Measurements from ENCODE around the gene LSR.
"Not testable (repeated sequence)": the region's sequence is repeated elsewhere in the genome, so short reads cannot be mapped to it uniquely, and the experiment has no call there.

LSR gene

DNA sequence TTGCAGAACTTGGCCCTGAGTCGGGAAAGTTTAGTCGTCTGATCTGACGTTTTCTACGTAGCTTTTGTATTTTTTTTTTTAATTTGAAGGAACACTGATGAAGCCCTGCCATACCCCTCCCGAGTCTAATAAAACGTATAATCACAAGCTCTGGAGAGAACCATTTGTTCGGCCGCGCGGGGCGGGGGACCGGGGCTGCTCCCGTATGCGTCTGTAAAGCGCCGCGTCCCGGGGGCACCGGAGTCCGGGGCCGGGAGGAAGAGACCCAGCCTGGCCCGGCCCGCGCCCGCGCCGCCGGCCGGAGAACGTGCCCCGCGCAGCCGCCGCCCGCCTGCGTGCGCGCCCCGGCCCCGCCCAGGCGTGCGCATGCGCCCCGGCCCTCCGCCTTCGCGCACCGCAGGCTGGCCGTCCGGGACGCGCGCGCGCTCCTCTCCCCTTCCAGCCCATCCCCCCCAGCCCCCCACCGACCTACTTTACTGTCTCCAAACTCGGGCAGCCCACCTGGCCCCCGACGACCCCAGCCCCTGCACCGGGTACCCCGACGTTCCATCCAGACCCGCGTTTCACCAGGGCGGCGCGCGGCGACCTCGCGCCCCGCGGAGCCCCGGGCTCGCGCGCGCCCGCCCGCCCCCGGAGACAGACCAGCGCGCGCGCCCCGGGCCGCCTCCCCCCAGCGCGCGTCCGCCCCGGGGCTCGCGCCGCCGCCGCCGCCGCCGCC, 19.2 kb downstream of the LSR start:
- peak; percentile 65 for DNase-seq

DNA sequence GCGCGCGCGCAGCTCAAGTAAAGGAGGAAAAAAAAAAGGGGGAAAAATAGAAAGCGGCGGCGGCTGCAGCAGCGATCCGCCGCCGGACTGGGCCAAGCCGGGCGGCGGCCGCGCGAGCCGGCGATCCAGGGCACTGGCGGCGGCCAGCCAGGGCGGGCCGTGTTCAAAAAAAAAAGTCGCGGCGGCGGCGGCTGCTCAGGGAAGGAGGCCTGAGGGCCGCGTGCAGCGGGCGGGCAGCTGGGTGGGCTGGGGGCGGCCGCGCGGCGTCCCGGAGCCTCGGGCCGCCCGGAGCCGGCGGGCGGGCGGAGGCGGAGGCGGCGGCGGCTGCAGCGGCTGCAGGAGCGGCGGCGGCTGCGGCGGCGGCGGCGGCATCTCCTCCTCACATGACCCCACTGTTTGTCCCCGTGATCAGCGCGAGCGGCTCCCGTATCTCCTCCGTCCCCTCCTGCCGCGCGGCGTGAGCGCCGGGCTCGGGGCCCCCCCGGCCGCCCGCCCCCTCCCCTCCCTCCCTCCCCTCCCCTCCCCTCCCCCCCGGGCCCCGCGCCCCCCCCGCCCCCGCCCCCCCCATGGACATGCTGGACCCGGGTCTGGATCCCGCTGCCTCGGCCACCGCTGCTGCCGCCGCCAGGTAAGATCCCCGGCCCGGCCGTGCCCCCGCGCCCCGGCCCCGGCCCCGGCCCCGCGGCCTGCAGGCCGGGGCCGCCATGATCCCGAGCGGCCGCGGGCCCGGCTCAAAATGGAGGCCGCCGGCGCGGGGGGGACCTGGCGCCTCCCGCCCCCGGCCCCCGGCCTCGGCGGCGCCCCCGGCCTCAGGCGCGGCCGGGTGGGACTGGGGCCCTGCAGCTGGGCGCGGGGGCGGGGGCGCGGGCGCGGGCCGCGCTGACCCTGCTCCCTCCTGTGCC, 20.0 kb downstream of the LSR start, which contains the start of gene USF2:
Gene USF2 (plus strand): TSS at position 427 of the 902 bp plus-strand sequence. CDS start 140 bp downstream, at position 567.
- peak; percentile 58 for DNase-seq

DNA sequence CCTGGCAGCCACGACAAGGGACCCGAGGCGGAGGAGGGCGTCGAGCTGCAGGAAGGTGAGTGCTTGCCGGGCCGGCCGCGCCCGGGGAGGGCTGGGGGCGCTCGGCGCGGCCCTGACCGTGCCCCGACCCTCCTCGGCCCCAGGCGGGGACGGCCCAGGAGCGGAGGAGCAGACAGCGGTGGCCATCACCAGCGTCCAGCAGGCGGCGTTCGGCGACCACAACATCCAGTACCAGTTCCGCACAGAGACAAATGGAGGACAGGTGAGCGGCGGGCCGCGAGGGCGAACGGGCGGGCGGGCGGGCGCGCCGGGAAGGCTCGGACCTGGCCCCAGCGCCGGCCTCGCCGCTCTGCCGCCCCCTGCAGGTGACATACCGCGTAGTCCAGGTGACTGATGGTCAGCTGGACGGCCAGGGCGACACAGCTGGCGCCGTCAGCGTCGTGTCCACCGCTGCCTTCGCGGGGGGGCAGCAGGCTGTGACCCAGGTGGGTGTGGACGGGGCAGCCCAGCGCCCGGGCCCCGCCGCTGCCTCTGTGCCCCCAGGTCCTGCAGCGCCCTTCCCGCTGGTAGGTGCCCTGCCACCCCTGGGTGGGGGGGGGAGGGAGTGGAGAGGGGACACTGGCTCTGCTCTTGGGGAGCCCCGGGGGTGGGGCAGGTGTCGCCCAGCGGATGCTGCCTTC, 20.8 kb downstream of the LSR start:
- DNase-seq: peak; percentile 59

- no peak for DNase-seq
Measured at GRCh38 chr19:35270381-35270811, 21.6 kb downstream of the LSR start.

DNA sequence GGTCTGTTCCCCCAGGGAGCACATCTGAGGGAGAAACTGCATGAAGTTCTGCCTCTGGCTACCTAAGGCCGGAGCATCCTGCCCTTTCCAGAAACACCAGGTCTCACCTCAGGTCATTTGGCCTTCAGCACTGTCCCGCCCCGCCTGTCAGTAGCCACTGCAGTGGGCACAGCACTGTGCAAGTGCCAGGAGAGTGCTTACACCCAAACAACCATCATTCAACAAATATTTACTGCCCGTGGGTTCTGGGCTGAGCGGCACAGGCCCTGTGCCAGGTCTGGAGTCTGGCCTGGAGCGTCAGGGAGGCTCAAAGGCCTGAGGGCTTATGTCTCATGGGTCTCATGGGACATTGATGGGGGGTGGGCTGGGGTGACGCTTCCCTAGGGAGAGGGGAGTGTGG, 22.7 kb downstream of the LSR start:
- no peak for DNase-seq

GRCh38 chr19:35272122-35272719, 23.4 kb downstream of the LSR start:
- DNase-seq: no peak

DNA sequence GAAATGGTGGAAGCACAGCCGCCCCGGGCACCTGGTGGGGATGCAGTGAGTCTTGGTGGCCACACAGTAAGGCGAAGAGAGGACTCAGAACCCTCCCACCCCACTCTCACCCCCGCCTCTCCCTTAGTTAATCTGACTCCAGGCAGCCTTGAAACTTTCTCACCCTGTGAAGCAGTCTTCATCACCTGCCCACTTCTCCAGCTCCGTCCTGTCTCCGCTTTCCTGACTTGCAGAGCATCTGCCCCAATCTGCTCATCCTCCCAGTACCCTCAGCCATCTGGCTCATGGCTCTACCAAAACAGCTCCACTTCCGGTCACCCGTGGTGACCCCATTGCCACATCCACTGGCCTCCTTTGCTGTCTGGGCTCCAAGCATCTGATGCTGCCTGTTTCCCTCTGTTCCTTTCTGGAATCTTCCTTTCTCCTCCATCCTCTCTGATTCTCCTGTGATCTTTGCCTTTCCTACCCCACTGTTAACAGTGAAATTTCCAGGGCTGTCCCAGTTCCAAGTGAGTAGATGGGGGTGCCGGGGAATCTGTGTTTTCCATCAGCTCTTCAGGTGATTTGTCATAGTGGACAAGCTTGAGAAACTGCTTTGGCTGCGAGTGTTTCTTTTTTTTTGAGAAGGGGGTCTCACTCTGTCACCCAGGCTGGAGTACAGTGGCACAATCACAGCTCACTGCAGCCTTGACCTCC, 24.3 kb downstream of the LSR start:
- DNase-seq: no peak

- no peak for DNase-seq
Measured at GRCh38 chr19:35273686-35274259, 25.0 kb downstream of the LSR start.

GRCh38 chr19:35274323-35274722, 25.5 kb downstream of the LSR start:
- no peak for DNase-seq

DNA sequence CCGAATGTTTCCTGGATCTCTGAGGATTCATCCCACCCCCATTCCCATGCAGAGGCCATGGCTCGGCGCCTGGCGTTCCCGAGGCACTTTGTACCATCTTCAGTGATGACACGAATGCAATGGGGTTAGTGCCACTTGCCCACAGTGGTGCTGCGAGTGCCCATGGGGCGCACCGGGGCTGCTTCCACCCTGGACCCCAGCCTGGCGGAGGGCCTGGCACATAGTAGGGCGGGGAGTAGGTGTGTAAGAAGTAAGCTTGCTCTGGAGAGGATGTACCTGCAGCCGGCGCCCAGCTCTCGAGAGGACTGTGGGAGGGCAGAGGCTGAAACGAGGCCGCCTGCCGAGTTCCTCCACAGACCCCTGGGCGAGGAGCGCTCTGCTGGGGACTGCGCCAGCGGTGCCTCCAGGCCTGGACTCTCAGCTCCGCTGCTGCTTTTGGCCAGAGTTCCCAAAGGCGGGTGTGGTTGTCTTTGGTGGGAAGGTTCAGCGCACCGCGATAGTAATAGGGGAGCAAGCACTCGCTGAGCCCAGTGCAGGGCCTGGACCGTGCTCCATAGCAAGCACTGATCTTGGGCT, 28.0 kb downstream of the LSR start:
- DNase-seq: no peak

GRCh38 chr19:35278578-35279284, 29.9 kb downstream of the LSR start:
- DNase-seq: no peak

GRCh38 chr19:35279374-35279773, 30.6 kb downstream of the LSR start:
- no peak for DNase-seq

DNA sequence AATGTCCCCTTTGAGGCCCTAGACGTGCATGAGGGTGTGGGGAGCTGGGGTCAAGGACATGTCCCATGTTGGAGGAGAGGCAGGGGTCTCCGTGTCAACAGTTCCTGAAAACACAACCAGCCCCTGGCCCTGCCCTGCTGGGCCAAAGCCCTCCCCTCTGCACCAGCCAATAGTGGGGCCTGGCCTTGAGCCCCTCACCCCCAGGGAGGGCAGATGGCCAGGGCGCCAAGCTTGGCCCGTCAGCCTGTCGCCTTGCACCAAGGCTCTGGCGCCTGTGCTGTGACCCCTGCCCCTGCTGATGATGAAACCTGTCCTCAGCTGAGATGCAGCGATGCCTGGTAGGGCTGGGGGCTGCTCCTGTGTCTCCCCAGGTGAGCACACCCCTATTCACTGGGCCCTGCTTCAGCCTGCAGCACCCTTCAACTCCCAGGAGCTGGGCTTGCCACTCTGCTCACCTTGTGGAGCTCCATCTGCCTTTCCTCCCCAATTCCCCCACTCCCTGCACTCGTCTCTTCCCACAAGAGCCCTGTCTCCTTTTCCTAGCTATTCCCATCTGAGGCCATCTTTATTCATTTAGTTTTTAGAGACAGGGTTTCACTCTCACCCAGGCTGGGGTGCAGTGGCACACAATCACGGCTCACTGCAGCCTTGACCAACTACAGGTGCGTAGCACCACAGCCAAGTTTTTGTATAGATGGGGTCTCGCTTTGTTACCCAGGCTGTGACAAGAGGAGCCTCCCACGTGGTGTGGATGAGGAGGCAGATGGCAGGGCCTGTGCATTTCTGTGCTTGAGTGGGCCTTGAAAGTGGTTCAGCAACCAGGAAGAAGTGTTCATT, 31.4 kb downstream of the LSR start:
- DNase-seq: no peak

DNA sequence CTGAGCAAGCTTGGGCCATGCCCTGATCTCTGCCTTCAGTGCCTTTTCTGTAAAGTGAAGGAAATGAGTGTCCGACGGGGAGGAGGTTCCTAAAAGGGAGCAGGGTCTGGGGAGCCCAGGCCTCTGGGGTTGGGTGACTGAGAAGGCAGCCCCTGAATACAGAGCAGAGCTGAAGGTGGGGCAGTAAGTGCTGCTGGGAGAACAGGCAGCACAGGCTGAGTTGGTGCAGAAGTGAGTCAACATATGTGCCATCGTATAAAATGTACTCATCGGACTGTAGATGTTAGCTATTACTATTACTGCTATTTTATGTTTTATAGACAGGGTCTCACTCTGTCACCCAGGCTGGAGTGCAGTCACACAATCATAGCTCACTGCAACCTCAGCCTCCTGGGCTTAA, 32.5 kb downstream of the LSR start:
- no peak for DNase-seq

GRCh38 chr19:35284153-35285094, 35.6 kb downstream of the LSR start:
- no peak for DNase-seq

- no peak for DNase-seq
Measured at GRCh38 chr19:35285095-35285449, 36.3 kb downstream of the LSR start.

- DNase-seq: not testable (repeated sequence)
Measured at GRCh38 chr19:35285465-35285864, 36.7 kb downstream of the LSR start.

GRCh38 chr19:35286101-35286500, 37.3 kb downstream of the LSR start:
- not testable (repeated sequence) for DNase-seq

GRCh38 chr19:35287713-35288112, 38.9 kb downstream of the LSR start:
- DNase-seq: no peak

Data from effector CD4-positive, alpha-beta T cell (primary cell).